Activated CD4-positive, alpha-beta T cell treated with anti-CD3 and anti-CD28 coated beads for 48 hours (primary cell): Measurements from ENCODE around the gene PRKAG1.

Experiments
- DNase-seq: peaks from one replicate; pipeline ENCODE4 v3.0.0-alpha.2; 2020

Gene PRKAG1

GRCh38 chr12:48980389-48980952 lies 38.1 kb downstream of the PRKAG1 start:
- DNase-seq = peak; percentile 51

- peak; percentile 40 for DNase-seq
Measured at GRCh38 chr12:48979602-48980388, 38.8 kb downstream of the PRKAG1 start.

GRCh38 chr12:48978741-48979601 lies 39.6 kb downstream of the PRKAG1 start:
- no peak for DNase-seq

- no peak for DNase-seq
Measured at GRCh38 chr12:48978291-48978740, 40.3 kb downstream of the PRKAG1 start, which contains the start of gene WNT1. Gene WNT1 (plus strand): TSS chr12:48978322. CDS start chr12:48978651, 329 bp downstream.

GRCh38 chr12:48977290-48978281 lies 41.0 kb downstream of the PRKAG1 start:
- peak; percentile 90 for DNase-seq

- peak; percentile 57 for DNase-seq
Measured at GRCh38 chr12:48973941-48974673, 44.5 kb downstream of the PRKAG1 start.

GRCh38 chr12:48973531-48973930 lies 45.0 kb downstream of the PRKAG1 start:
- no peak for DNase-seq

- DNase-seq = no peak
Measured at GRCh38 chr12:48972952-48973483, 45.6 kb downstream of the PRKAG1 start.

- peak; percentile 55 for DNase-seq
Measured at GRCh38 chr12:48972213-48972951, 46.2 kb downstream of the PRKAG1 start.

GRCh38 chr12:48970702-48971334 lies 47.8 kb downstream of the PRKAG1 start:
- DNase-seq = no peak

- no peak for DNase-seq
Measured at GRCh38 chr12:48969833-48970701, 48.5 kb downstream of the PRKAG1 start.

GRCh38 chr12:48969160-48969771 lies 49.3 kb downstream of the PRKAG1 start:
- no peak for DNase-seq

- DNase-seq = no peak
Measured at GRCh38 chr12:48968467-48968866, 50.1 kb downstream of the PRKAG1 start.

GRCh38 chr12:48967991-48968390 lies 50.6 kb downstream of the PRKAG1 start:
- no peak for DNase-seq

GRCh38 chr12:48966177-48966895 lies 52.2 kb downstream of the PRKAG1 start:
- DNase-seq = no peak

- no peak for DNase-seq
Measured at GRCh38 chr12:48965298-48965838, 53.2 kb downstream of the PRKAG1 start.

- DNase-seq = no peak
Measured at GRCh38 chr12:48961801-48962200, 56.8 kb downstream of the PRKAG1 start.
